Trophoblast cell (in vitro differentiated cells and primary cell): ENCODE measurements around the gene SFI1.

Experiments used
- DNase-seq, 2 donors: peaks; one replicate each; pipeline ENCODE4 v3.0.0-alpha.2; 2016
- H2AFZ ChIP-seq: 2 replicates; pipeline ENCODE4 v1.6.1; 2013; ENCODE audit warnings: low read length, moderate library complexity, mild to moderate bottlenecking; ENCODE audit not compliant: insufficient read depth, poor library complexity
- H2AK5ac ChIP-seq: 2 replicates; pipeline ENCODE4 v1.6.1; 2013; ENCODE audit warnings: mild to moderate bottlenecking, low read length
- H2BK120ac ChIP-seq: 2 replicates; pipeline ENCODE4 v1.6.1; 2013; ENCODE audit warnings: low read length, mild to moderate bottlenecking, moderate library complexity; ENCODE audit not compliant: insufficient read depth, poor library complexity
- H2BK12ac ChIP-seq: 2 replicates; pipeline ENCODE4 v1.6.1; 2013; ENCODE audit warnings: mild to moderate bottlenecking, low read length, moderate library complexity
- H2BK5ac ChIP-seq: 2 replicates; pipeline ENCODE4 v1.6.1; 2013; ENCODE audit warnings: low read length, low read depth, moderate library complexity, mild to moderate bottlenecking; ENCODE audit not compliant: poor library complexity
- H3K14ac ChIP-seq: 2 replicates; pipeline ENCODE4 v1.6.1; 2013; ENCODE audit warnings: mild to moderate bottlenecking, low read length
- H3K18ac ChIP-seq: 2 replicates; pipeline ENCODE4 v1.6.1; 2013; ENCODE audit warnings: mild to moderate bottlenecking, low read length
- H3K23ac ChIP-seq: 2 replicates; pipeline ENCODE4 v1.6.1; 2013; ENCODE audit warnings: low read length
- H3K27ac ChIP-seq: 2 replicates; pipeline ENCODE4 v1.5.1; 2013; ENCODE audit warnings: low read depth, mild to moderate bottlenecking, inconsistent platforms, low read length, moderate library complexity
- H3K27me3 ChIP-seq: 2 replicates; pipeline ENCODE4 v1.6.1; 2013; ENCODE audit warnings: inconsistent platforms, mild to moderate bottlenecking, low read length, moderate library complexity; ENCODE audit not compliant: insufficient read depth
- H3K36me3 ChIP-seq, 2 experiments: 1 replicate in 1 of 2; 2 replicates in 1 of 2; pipeline ENCODE4 v1.6.1; 2013; ENCODE audit warnings: low read length in 2 of 2, mild to moderate bottlenecking in 2 of 2, moderate library complexity in 1 of 2; ENCODE audit not compliant: insufficient read depth in 2 of 2, control insufficient read depth in 1 of 2
- H3K4ac ChIP-seq: 2 replicates; pipeline ENCODE4 v1.6.1; 2013; ENCODE audit warnings: low read depth, mild to moderate bottlenecking, low read length, moderate library complexity
- H3K4me1 ChIP-seq, 2 experiments: 1 replicate in 1 of 2; 2 replicates in 1 of 2; pipeline ENCODE4 v1.6.1; 2013; ENCODE audit warnings: low read length in 2 of 2, mild to moderate bottlenecking in 2 of 2, moderate library complexity in 1 of 2; ENCODE audit not compliant: insufficient read depth in 2 of 2, control insufficient read depth in 1 of 2
- H3K4me2 ChIP-seq: 2 replicates; pipeline ENCODE4 v1.6.1; 2013; ENCODE audit warnings: inconsistent platforms, mild to moderate bottlenecking, low read length, moderate library complexity
- H3K4me3 ChIP-seq: 2 replicates; pipeline ENCODE4 v1.5.1; 2013; ENCODE audit warnings: mild to moderate bottlenecking, low read depth, low read length, inconsistent platforms
- H3K79me1 ChIP-seq: one replicate; pipeline ENCODE4 v1.6.1; 2013; ENCODE audit warnings: low read length
- H3K79me2 ChIP-seq: 2 replicates; pipeline ENCODE4 v1.6.1; 2013; ENCODE audit warnings: low read length, mild to moderate bottlenecking; ENCODE audit not compliant: control insufficient read depth, insufficient read depth, poor library complexity
- H3K9ac ChIP-seq: 2 replicates; pipeline ENCODE4 v1.6.1; 2013; ENCODE audit warnings: mild to moderate bottlenecking, low read length
- H3K9me3 ChIP-seq: 2 replicates; pipeline ENCODE4 v1.6.1; 2013; ENCODE audit warnings: low read depth, mild to moderate bottlenecking, control low read depth, inconsistent platforms, low read length; ENCODE audit not compliant: insufficient read depth
- H4K12ac ChIP-seq: 2 replicates; pipeline ENCODE4 v1.6.1; 2013; ENCODE audit warnings: low read depth, mild to moderate bottlenecking, low read length, moderate library complexity
- H4K8ac ChIP-seq: 2 replicates; pipeline ENCODE4 v1.6.1; 2013; ENCODE audit warnings: low read depth, mild to moderate bottlenecking, low read length, moderate library complexity
- H4K91ac ChIP-seq: one replicate; pipeline ENCODE4 v1.6.1; 2013; ENCODE audit warnings: low read depth, mild to moderate bottlenecking, low read length, moderate library complexity
- WGBS: extraction: QIAGEN DNeasy Blood & Tissue Kit; methylation state at CpG from one replicate; pipeline ENCODE4 v1.1.7; 2013; ENCODE audit warnings: missing lambda C conversion rate; ENCODE audit not compliant: insufficient read length, insufficient coverage; ENCODE audit errors: extremely low coverage; 5-methylcytosine and 5-hydroxymethylcytosine counted together

SFI1 gene

GRCh38 chr22:31616315-31616980, 120.1 kb downstream of the SFI1 start:
- H3K79me2 ChIP-seq, result no peaks in the 10 kb centered on the region
- H3K79me1 ChIP-seq, result no peaks in the 10 kb centered on the region
- H4K8ac ChIP-seq, result no peak overlapping the region
- H2AK5ac ChIP-seq, result no peak overlapping the region
- H4K91ac ChIP-seq, result no peak overlapping the region
- H2BK5ac ChIP-seq, result no peak overlapping the region
- no peak for DNase-seq
- H3K4me1 ChIP-seq, result peaks cover 13 to 21% of the 10 kb centered on the region in 2 experiments
- no peak overlapping the region for H4K12ac ChIP-seq
- H2BK12ac ChIP-seq, result no peak overlapping the region
- H3K4me3 ChIP-seq, result no peak overlapping the region
- H3K18ac ChIP-seq, result no peak overlapping the region
- H3K9ac ChIP-seq, result no peak overlapping the region
- H3K4ac ChIP-seq, result no peak overlapping the region
- H2AFZ ChIP-seq, result no peak overlapping the region
- H3K27me3 ChIP-seq, result no peaks in the 10 kb centered on the region
- H3K36me3 ChIP-seq, result peaks cover 42 to 54% of the 10 kb centered on the region in 2 experiments
- no peak overlapping the region for H3K4me2 ChIP-seq
- no peak overlapping the region for H3K27ac ChIP-seq
- no peak overlapping the region for H2BK120ac ChIP-seq
- H3K9me3 ChIP-seq, result peaks cover 2% of the 10 kb centered on the region
- no CpG with 5 or more reads among the region's 9 CpGs for WGBS
- no peak overlapping the region for H3K23ac ChIP-seq
- H3K14ac ChIP-seq, result peak overlapping the region; percentile 17

GRCh38 chr22:31618057-31618456, 121.7 kb downstream of the SFI1 start:
- Histone ChIP-seq H3K4me3 (no peak overlapping the region), H2AK5ac (no peak overlapping the region), H3K4me2 (no peak overlapping the region), H2AFZ (no peak overlapping the region), H3K9ac (no peak overlapping the region), H3K27me3 (no peaks in the 10 kb centered on the region), H3K79me1 (no peaks in the 10 kb centered on the region), H3K27ac (no peak overlapping the region), H4K12ac (no peak overlapping the region), H3K18ac (no peak overlapping the region), H3K14ac (no peak overlapping the region), H2BK12ac (no peak overlapping the region), H4K8ac (no peak overlapping the region), H3K4me1 (peaks cover 13 to 21% of the 10 kb centered on the region in 2 experiments), H3K23ac (no peak overlapping the region), H2BK5ac (no peak overlapping the region), H4K91ac (no peak overlapping the region), H2BK120ac (no peak overlapping the region), H3K36me3 (peaks cover 58 to 62% of the 10 kb centered on the region in 2 experiments), H3K79me2 (no peaks in the 10 kb centered on the region), H3K9me3 (peaks cover 2% of the 10 kb centered on the region), H3K4ac (no peak overlapping the region)
- WGBS, result no CpG with 5 or more reads among the region's 17 CpGs
- DNase-seq, result peak; percentile 94 to 99

- no CpG with 5 or more reads among the region's 5 CpGs for WGBS
- no peak for DNase-seq
- no peak overlapping the region for H2BK12ac ChIP-seq
Measured at GRCh38 chr22:31618471-31619176, 122.3 kb downstream of the SFI1 start.

DNA sequence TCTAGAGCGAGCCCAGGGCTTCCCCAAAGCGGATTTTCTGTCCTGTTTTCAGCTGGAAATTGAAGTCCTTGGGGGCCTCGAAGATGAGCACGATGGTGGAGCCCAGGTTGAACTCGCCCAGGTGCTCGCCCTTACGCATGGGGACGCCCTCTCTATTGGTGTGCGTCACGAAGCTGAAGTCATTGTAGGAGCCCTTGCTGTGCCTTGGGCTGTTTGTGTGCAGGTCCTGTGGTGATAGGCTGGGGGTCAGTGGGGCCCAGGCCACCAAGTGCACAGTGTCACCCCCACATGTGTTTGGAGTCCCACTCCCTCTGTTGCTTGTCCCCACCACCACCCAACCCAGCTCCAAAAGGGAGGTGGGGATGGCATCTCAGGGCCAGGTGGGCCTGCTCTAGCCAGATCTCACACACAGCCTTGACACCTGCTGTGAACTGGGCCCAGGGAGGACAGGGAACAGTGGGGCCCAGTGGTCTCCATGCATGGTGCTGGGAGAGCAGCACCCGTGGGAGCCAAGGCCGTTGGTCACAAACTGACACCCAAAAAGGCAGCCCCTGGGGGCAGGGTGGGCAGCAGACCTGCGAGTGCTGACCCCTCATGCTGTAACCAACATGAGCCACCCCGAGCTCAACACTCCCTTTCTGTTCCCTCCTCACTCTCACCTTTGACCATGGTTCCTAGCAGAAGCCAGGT, 123.4 kb downstream of the SFI1 start:
- no peak overlapping the region for H3K14ac ChIP-seq
- H2BK120ac ChIP-seq, result no peak overlapping the region
- H2AK5ac ChIP-seq, result no peak overlapping the region
- peaks cover 61 to 66% of the 10 kb centered on the region in 2 experiments for H3K36me3 ChIP-seq
- no peak overlapping the region for H2BK12ac ChIP-seq
- no peak overlapping the region for H4K91ac ChIP-seq
- no peak overlapping the region for H3K9ac ChIP-seq
- no peaks in the 10 kb centered on the region for H3K27me3 ChIP-seq
- H3K4me2 ChIP-seq, result no peak overlapping the region
- H3K4ac ChIP-seq, result no peak overlapping the region
- H3K27ac ChIP-seq, result no peak overlapping the region
- no peaks in the 10 kb centered on the region for H3K79me1 ChIP-seq
- no peak overlapping the region for H4K12ac ChIP-seq
- peaks cover 16 to 27% of the 10 kb centered on the region in 2 experiments for H3K4me1 ChIP-seq
- peaks cover 2% of the 10 kb centered on the region for H3K9me3 ChIP-seq
- no peak overlapping the region for H2AFZ ChIP-seq
- H3K4me3 ChIP-seq, result no peak overlapping the region
- no peak overlapping the region for H4K8ac ChIP-seq
- no peak overlapping the region for H3K18ac ChIP-seq
- H3K79me2 ChIP-seq, result peaks cover 3% of the 10 kb centered on the region
- no peak for DNase-seq
- no peak overlapping the region for H3K23ac ChIP-seq
- no CpG with 5 or more reads among the region's 14 CpGs for WGBS
- H2BK5ac ChIP-seq, result no peak overlapping the region

More at GRCh38 chr22:31618471-31619176, 122.3 kb downstream of the SFI1 start:
- Histone ChIP-seq H3K36me3 (peaks cover 62 to 63% of the 10 kb centered on the region in 2 experiments), H4K12ac (no peak overlapping the region), H3K4me2 (no peak overlapping the region), H3K9me3 (peaks cover 2% of the 10 kb centered on the region), H3K79me1 (no peaks in the 10 kb centered on the region), H3K4me3 (no peak overlapping the region), H2BK120ac (no peak overlapping the region), H3K23ac (no peak overlapping the region), H3K9ac (no peak overlapping the region), H3K18ac (no peak overlapping the region), H2AK5ac (no peak overlapping the region), H3K4ac (no peak overlapping the region), H3K14ac (no peak overlapping the region), H3K27ac (no peak overlapping the region), H3K27me3 (no peaks in the 10 kb centered on the region), H3K79me2 (no peaks in the 10 kb centered on the region), H3K4me1 (peaks cover 13 to 25% of the 10 kb centered on the region in 2 experiments), H2AFZ (no peak overlapping the region), H4K8ac (no peak overlapping the region), H2BK5ac (no peak overlapping the region), H4K91ac (no peak overlapping the region)
